OCI-LY7 (cell line): ENCODE measurements around the gene AOC3. TPM values are rescaled to one million over a fixed set of nuclear protein-coding genes. Genes with fewer than 3 reads are reported as not detected.
"Not testable (repeated sequence)": the region's sequence is repeated elsewhere in the genome, so short reads cannot be mapped to it uniquely, and the experiment has no call there.

Experiments used
- BruUV-seq: library from RNA; stranded (reverse); fragments of 400-500 nt; replicated peaks from 2 replicates; lab custom pipeline; 2021; lab: Mats Ljungman, UMichigan
- CTCF ChIA-PET: fragments of 300-600 bp; sonication (Branson Sonifier 250); formaldehyde crosslinking; loops from one replicate; lab custom pipeline; 2022; ENCODE audit warnings: antibody characterized with exemption; ENCODE audit not compliant: unreplicated experiment; lab: Charles Lee
- POLR2A ChIA-PET: fragments of 300-600 bp; sonication (Branson Sonifier 250); formaldehyde crosslinking; loops from one replicate; lab custom pipeline; 2022; ENCODE audit warnings: antibody characterized with exemption; lab: Charles Lee
- DNase-seq: peaks from one replicate; pipeline ENCODE4 v3.0.0-alpha.2; 2015; ENCODE audit warnings: low spot score
- H2AFZ ChIP-seq: fragments of 200-600 bp; sonication (generic), shearing (Covaris generic); 2 replicates; pipeline ENCODE4 v1.6.1; 2014; ENCODE audit warnings: mild to moderate bottlenecking, antibody characterized with exemption, low read length, moderate library complexity
- H3K27ac ChIP-seq: fragments of 200-600 bp; sonication (generic); 2 replicates; pipeline ENCODE4 v1.5.1; 2014; ENCODE audit warnings: mixed run types, low read depth, mild to moderate bottlenecking, moderate library complexity, low read length, inconsistent platforms; ENCODE audit not compliant: poor library complexity, severe bottlenecking
- H3K36me3 ChIP-seq: fragments of 200-600 bp; sonication (generic); 2 replicates; pipeline ENCODE4 v1.6.1; 2014; ENCODE audit warnings: mild to moderate bottlenecking, antibody characterized with exemption, low read length, moderate library complexity, mixed read lengths; ENCODE audit not compliant: insufficient read depth
- H3K4me1 ChIP-seq: fragments of 200-600 bp; sonication (generic); 2 replicates; pipeline ENCODE4 v1.5.1; 2014; ENCODE audit warnings: mild to moderate bottlenecking, low read length; ENCODE audit not compliant: insufficient read depth, poor library complexity, severe bottlenecking
- H3K4me2 ChIP-seq: fragments of 200-600 bp; sonication (generic); 2 replicates; pipeline ENCODE4 v1.6.1; 2014; ENCODE audit warnings: mild to moderate bottlenecking, low read length
- H3K4me3 ChIP-seq: fragments of 200-600 bp; sonication (generic); 2 replicates; pipeline ENCODE4 v1.5.1; 2014; ENCODE audit warnings: mild to moderate bottlenecking, low read depth, low read length; ENCODE audit not compliant: poor library complexity, severe bottlenecking
- H3K79me2 ChIP-seq: fragments of 200-600 bp; sonication (generic); 2 replicates; pipeline ENCODE4 v1.6.1; 2016; ENCODE audit warnings: low read depth, mild to moderate bottlenecking, low read length, moderate library complexity, mixed read lengths; ENCODE audit not compliant: insufficient read depth
- H3K9me2 ChIP-seq: fragments of 200-600 bp; sonication (generic); 2 replicates; pipeline ENCODE4 v1.6.1; 2016; ENCODE audit warnings: mild to moderate bottlenecking, low read length, mixed read lengths; ENCODE audit not compliant: insufficient read depth
- H3K9me3 ChIP-seq: fragments of 200-600 bp; sonication (generic); 2 replicates; pipeline ENCODE4 v1.6.1; 2014; ENCODE audit warnings: mild to moderate bottlenecking, mixed run types, low read length, mixed read lengths
- H4K20me1 ChIP-seq: fragments of 200-600 bp; sonication (generic); 2 replicates; pipeline ENCODE4 v1.6.1; 2014; ENCODE audit warnings: mild to moderate bottlenecking, antibody characterized with exemption, low read length, moderate library complexity, mixed read lengths; ENCODE audit not compliant: insufficient read depth
- CTCF ChIP-seq: fragments of 200-600 bp; sonication (generic); conservative IDR thresholded peaks from 2 replicates; pipeline ENCODE4 v1.5.1; 2014; ENCODE audit warnings: mild to moderate bottlenecking, antibody characterized with exemption, low read length, moderate library complexity, mixed read lengths
- EZH2phosphoT487 ChIP-seq: fragments of 200-600 bp; sonication (generic); IDR thresholded peaks from 2 replicates; pipeline ENCODE4 v1.6.1; 2018; ENCODE audit warnings: low read depth, borderline replicate concordance, mild to moderate bottlenecking, mixed run types, antibody characterized with exemption, low read length, moderate library complexity, mixed read lengths
- intact Hi-C: fragments of 100-400 bp; cut with micrococcal nuclease; formaldehyde crosslinking; loops from one replicate; pipeline ENCODE4 v1.10.0; 2022; ENCODE audit not compliant: unreplicated experiment
- total RNA-seq, 2 experiments: library from RNA; depleted of rRNA in 1 of 2; stranded (reverse); fragments of >200 nt in 1 of 2; shearing (Covaris generic) in 1 of 2; gene quantifications; 2 replicates each; pipeline ENCODE4 v1.2.3, GENCODE V29; 2014 to 2022

Gene AOC3
- total RNA-seq, 2 experiments from 2014 or later: 0.73 to 2.5 TPM

- no peak overlapping the region for H3K4me2 ChIP-seq
- ChIA-PET CTCF (no interaction called here), POLR2A (interaction anchor here (0.6 to 1.3 kb wide), 2 partner anchors 16 to 155 kb away, joined by 3 to 4 read pairs; no protein-coding TSS in a partner anchor)
- H3K9me2 ChIP-seq: no peaks in the 10 kb centered on the region
- H3K4me3 ChIP-seq: no peak overlapping the region
- DNase-seq: no peak
- H3K36me3 ChIP-seq: no peaks in the 10 kb centered on the region
- TF ChIP-seq CTCF (no peak), EZH2phosphoT487 (no peak)
- H3K79me2 ChIP-seq: no peaks in the 10 kb centered on the region
- no peak overlapping the region for H2AFZ ChIP-seq
- H3K27ac ChIP-seq: no peak overlapping the region
- H3K4me1 ChIP-seq: no peaks in the 10 kb centered on the region
- intact Hi-C loops: no loop called here
- H4K20me1 ChIP-seq: no peaks in the 10 kb centered on the region
- no peaks in the 10 kb centered on the region for H3K9me3 ChIP-seq
- BruUV-seq: no TSS peak
Observed at GRCh38 chr17:42882166-42882565, 31.2 kb downstream of the AOC3 start.

- Histone ChIP-seq H3K9me3 (no peaks in the 10 kb centered on the region), H2AFZ (no peak overlapping the region), H3K4me2 (no peak overlapping the region), H3K36me3 (no peaks in the 10 kb centered on the region), H3K79me2 (no peaks in the 10 kb centered on the region), H3K9me2 (no peaks in the 10 kb centered on the region), H3K27ac (no peak overlapping the region), H3K4me3 (no peak overlapping the region), H4K20me1 (no peaks in the 10 kb centered on the region), H3K4me1 (no peaks in the 10 kb centered on the region)
- intact Hi-C loops: no loop called here
- ChIA-PET POLR2A (interaction anchor here (1.0 kb wide), 1 partner anchor 85 kb away, joined by 5 read pairs; no protein-coding TSS in a partner anchor), CTCF (no interaction called here)
- no peak for DNase-seq
- no TSS peak for BruUV-seq
- TF ChIP-seq EZH2phosphoT487 (no peak), CTCF (no peak)
Observed at GRCh38 chr17:42883802-42884558, 33.0 kb downstream of the AOC3 start.

DNA sequence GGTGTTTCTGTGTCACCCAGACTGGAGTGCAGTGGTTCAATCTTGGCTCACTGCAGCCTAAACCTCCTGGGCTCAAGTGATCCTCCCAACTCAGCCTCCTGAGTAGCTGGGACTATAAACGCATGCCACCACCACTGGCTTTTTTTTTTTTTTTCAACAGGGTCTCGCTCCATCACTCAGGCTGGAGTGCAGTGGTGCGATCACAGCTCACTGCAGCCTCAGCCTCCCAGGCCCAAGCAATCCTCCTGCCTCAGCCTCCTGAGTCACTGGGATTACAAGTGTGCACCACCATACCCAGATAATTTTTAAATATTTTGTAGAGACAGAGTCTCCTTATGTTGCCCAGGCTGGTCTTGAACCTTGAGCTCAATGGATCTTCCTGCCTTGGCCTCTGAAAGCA, 34.8 kb downstream of the AOC3 start:
- BruUV-seq, H3K79me2 ChIP-seq, H4K20me1 ChIP-seq, CTCF ChIA-PET, H3K4me3 ChIP-seq, H3K36me3 ChIP-seq, POLR2A ChIA-PET, DNase-seq, H3K9me3 ChIP-seq, intact Hi-C loops, H3K4me1 ChIP-seq, H3K27ac ChIP-seq, H3K9me2 ChIP-seq, H3K4me2 ChIP-seq, H2AFZ ChIP-seq: not testable (repeated sequence)
